PC-3 (cell line): ENCODE measurements around the gene PLCL2.

Source experiments
- CTCF ChIP-seq: fragments of 300-600 bp; sonication (generic); conservative IDR thresholded peaks from 2 replicates; pipeline ENCODE4 v1.5.1; 2017; ENCODE audit warnings: antibody characterized with exemption, low read depth, mild to moderate bottlenecking, low read length
- EZH2 ChIP-seq: fragments of 300-600 bp; sonication (generic); IDR thresholded peaks from one replicate; pipeline ENCODE4 v1.6.1; 2017; ENCODE audit warnings: antibody characterized with exemption, mild to moderate bottlenecking, low read length; ENCODE audit not compliant: unreplicated experiment

- no peak for TF ChIP-seq CTCF
- no peak for TF ChIP-seq EZH2
Measured at GRCh38 chr3:17027318-17027717, 142.6 kb downstream of the PLCL2 start.
